Endothelial cell of umbilical vein (primary cell): Measurements from ENCODE around the gene HOXC12. TPM values are rescaled to one million over a fixed set of nuclear protein-coding genes. Genes with fewer than 3 reads are reported as not detected.

ENCODE experiments used
- BruUV-seq: library from RNA; stranded (reverse); fragments of 400-500 nt; replicated peaks from 2 replicates; lab custom pipeline; 2021; lab: Mats Ljungman, UMichigan
- CTCF ChIA-PET: fragments of 300-600, 350-600 bp; sonication (Branson Sonifier 250); formaldehyde crosslinking; loops from one replicate; lab custom pipeline; 2021; ENCODE audit warnings: antibody characterized with exemption, inconsistent platforms; lab: Charles Lee
- POLR2A ChIA-PET: fragments of 300-600, 350-600 bp; sonication (Branson Sonifier 250); formaldehyde crosslinking; loops from one replicate; lab custom pipeline; 2021; ENCODE audit warnings: antibody characterized with exemption, inconsistent platforms; lab: Charles Lee
- DNase-seq: peaks from one replicate; pipeline ENCODE4 v3.0.0-alpha.2; 2011; ENCODE audit warnings: low read depth, low spot score
- FAIRE-seq: peaks from 2 replicates; lab custom pipeline; 2011; peaks lifted over from hg19 to GRCh38; lab: Jason Lieb, UNC
- H2AFZ ChIP-seq: 2 replicates; pipeline ENCODE4 v1.6.0; 2012; ENCODE audit warnings: low read depth, low read length, control low read depth, inconsistent platforms
- H3K27ac ChIP-seq: 2 replicates; pipeline ENCODE4 v1.5.1; 2011; ENCODE audit warnings: low read depth, mild to moderate bottlenecking, control low read depth, low read length, moderate library complexity; ENCODE audit not compliant: insufficient read depth
- H3K27me3 ChIP-seq, 2 experiments: 2 replicates each; pipeline versions ENCODE4 v1.6.0 to v1.6.1; 2011; ENCODE audit warnings: low read length in 2 of 2, mixed read lengths in 1 of 2; ENCODE audit not compliant: control insufficient read depth in 2 of 2, insufficient read depth in 2 of 2
- H3K36me3 ChIP-seq, 2 experiments: 2 replicates in 1 of 2; 3 replicates in 1 of 2; pipeline ENCODE4 v1.5.1; 2011; ENCODE audit warnings: low read length in 2 of 2, mild to moderate bottlenecking in 1 of 2, moderate library complexity in 1 of 2; ENCODE audit not compliant: control insufficient read depth in 2 of 2, insufficient read depth in 2 of 2; ENCODE audit errors: extremely low read depth in 1 of 2
- H3K4me1 ChIP-seq: 3 replicates; pipeline ENCODE4 v1.5.1; 2011; ENCODE audit warnings: mild to moderate bottlenecking, low read length; ENCODE audit not compliant: control insufficient read depth, insufficient read depth; ENCODE audit errors: extremely low read depth
- H3K4me2 ChIP-seq: 2 replicates; pipeline ENCODE4 v1.6.1; 2011; ENCODE audit warnings: low read length, control low read depth, mixed read lengths; ENCODE audit not compliant: insufficient read depth
- H3K4me3 ChIP-seq, 3 experiments: fragments of 200-600 bp in 1 of 3; sonication (generic), shearing (Covaris generic) in 1 of 3; replicated peaks in 1 of 3; 2 replicates each; pipeline ENCODE4 v1.5.1; 2011 to 2016; ENCODE audit warnings: control low read depth in 3 of 3, low read length in 3 of 3, mild to moderate bottlenecking in 2 of 3, inconsistent platforms in 1 of 3, low read depth in 1 of 3, moderate library complexity in 1 of 3; ENCODE audit not compliant: insufficient read depth in 1 of 3
- H3K79me2 ChIP-seq: 2 replicates; pipeline ENCODE4 v1.6.0; 2012; ENCODE audit warnings: low read length, inconsistent platforms; ENCODE audit not compliant: control insufficient read depth, insufficient read depth
- H3K9ac ChIP-seq: replicated peaks from 2 replicates; pipeline ENCODE3; 2011; ENCODE audit warnings: low read length, control low read depth; ENCODE audit not compliant: insufficient read depth; ENCODE audit errors: extremely low read depth
- H3K9me1 ChIP-seq: replicated peaks from 3 replicates; pipeline ENCODE4 v1.6.0; 2011; ENCODE audit warnings: mild to moderate bottlenecking, low read length; ENCODE audit not compliant: control insufficient read depth, insufficient read depth; ENCODE audit errors: extremely low read depth
- H3K9me3 ChIP-seq: replicated peaks from 2 replicates; pipeline ENCODE4 v1.5.1; 2012; ENCODE audit warnings: low read length, inconsistent platforms; ENCODE audit not compliant: control insufficient read depth, insufficient read depth
- H4K20me1 ChIP-seq: replicated peaks from 2 replicates; pipeline ENCODE3; 2011; ENCODE audit warnings: mild to moderate bottlenecking, low read length; ENCODE audit not compliant: control insufficient read depth, insufficient read depth; ENCODE audit errors: extremely low read depth
- CTCF ChIP-seq, 2 donors: IDR thresholded peaks; 1 replicate in 1 of 2; 2 replicates in 1 of 2; pipeline ENCODE4 v1.5.1; 2011; ENCODE audit warnings: low read length in 2 of 2, mild to moderate bottlenecking in 2 of 2, moderate library complexity in 2 of 2, control low read depth in 1 of 2, inconsistent platforms in 1 of 2, low read depth in 1 of 2; ENCODE audit not compliant: insufficient read depth in 1 of 2; ENCODE audit errors: extremely low read depth in 1 of 2
- FOS ChIP-seq: IDR thresholded peaks from 2 replicates; pipeline ENCODE4 v1.6.1; 2011; ENCODE audit warnings: mild to moderate bottlenecking, low read length, moderate library complexity, borderline replicate concordance; ENCODE audit not compliant: insufficient read depth
- GATA2 ChIP-seq: IDR thresholded peaks from 2 replicates; pipeline ENCODE4 v1.7.0; 2011; ENCODE audit warnings: low read depth, mild to moderate bottlenecking, moderate library complexity, mixed read lengths, low read length; ENCODE audit not compliant: insufficient read length, insufficient read depth
- MAX ChIP-seq: IDR thresholded peaks from 2 replicates; pipeline ENCODE4 v1.6.1; 2011; ENCODE audit not compliant: insufficient read depth, insufficient read length
- dilution Hi-C: fragments of 300-500 bp; cut with MboI; formaldehyde crosslinking; loops from one replicate; pipeline ENCODE4 v1.15.0; 2019; ENCODE audit warnings: low sequenced_read_pairs; ENCODE audit not compliant: extremely low pct_ligation_motif_present
- intact Hi-C: fragments of 100-400 bp; cut with micrococcal nuclease; formaldehyde crosslinking; loops from one replicate; pipeline ENCODE4 v1.10.0; 2022
- polyA plus RNA-seq, 4 experiments: library from polyadenylated mRNA; depleted of rRNA in 3 of 4; stranded (reverse) in 3 of 4; unstranded in 1 of 4; fragments of >200 nt; gene quantifications; 2 replicates each; pipeline versions ENCODE4 v1.2.1 to v1.2.3, GENCODE V29; 2011 to 2012; ENCODE audit warnings: missing spikeins in 1 of 4
- total RNA-seq: library from RNA; stranded (reverse); gene quantifications from 2 replicates; pipeline ENCODE4 v1.2.3, GENCODE V29; 2021

Gene HOXC12
- total and polyA plus RNA-seq, 2 donors (not counting 3 experiments of a cell fraction or from before 2014, with no cell fraction given) = not detected

- dilution Hi-C loops = no loop called here
- no peak for FAIRE-seq
Measured at GRCh38 chr12:53956251-53956887, 1.7 kb downstream of the HOXC12 start.

More at GRCh38 chr12:53956251-53956887, 1.7 kb downstream of the HOXC12 start:
- Histone ChIP-seq H3K4me2 (no peak overlapping the region), H3K27me3 (peaks cover 87 to 98% of the 10 kb centered on the region in 2 experiments), H2AFZ (no peak overlapping the region), H3K36me3 (no peaks in the 10 kb centered on the region), H3K9me1 (no peaks in the 10 kb centered on the region), H3K27ac (no peak overlapping the region), H3K9me3 (no peaks in the 10 kb centered on the region), H4K20me1 (no peaks in the 10 kb centered on the region), H3K4me3 (no peak overlapping the region), H3K9ac (no peak overlapping the region), H3K79me2 (no peaks in the 10 kb centered on the region), H3K4me1 (no peaks in the 10 kb centered on the region)
- intact Hi-C loops = no loop called here
- ChIA-PET CTCF (no interaction called here), POLR2A (no interaction called here)
- no peak for DNase-seq
- no TSS peak for BruUV-seq
- TF ChIP-seq CTCF (IDR thresholded peaks at IDR 0.05; ENCODE audit: extremely low read depth in 1 of 2, insufficient read depth in 1 of 2, low read depth in 1 of 2, low read length in 2 of 2) = no peak
- no peak for TF ChIP-seq FOS
- TF ChIP-seq MAX = no peak
- no peak for TF ChIP-seq GATA2
